Fibroblast of the aortic adventitia (primary cell): Measurements from ENCODE around the gene PPP1R13B. TPM values are rescaled to one million over a fixed set of nuclear protein-coding genes. Genes with fewer than 3 reads are reported as not detected.

Source experiments
- DNase-seq: peaks from one replicate; pipeline ENCODE4 v3.0.0-alpha.2; 2010; ENCODE audit warnings: low read depth
- H3K4me3 ChIP-seq: 2 replicates; pipeline ENCODE4 v1.5.1; 2011; ENCODE audit warnings: low read depth, mild to moderate bottlenecking, control low read depth, low read length, moderate library complexity
- total RNA-seq: library from RNA; depleted of rRNA; stranded (reverse); fragments of >200 nt; gene quantifications from 2 replicates; pipeline ENCODE4 v1.2.3, GENCODE V29; 2012; ENCODE audit warnings: low replicate concordance
- TF ChIP-seq, protein P1 (sequence below): IDR thresholded peaks from 2 replicates; pipeline ENCODE4 v1.5.1; 2011; ENCODE audit warnings: mild to moderate bottlenecking, low read length, control low read depth, inconsistent platforms; ENCODE audit not compliant: insufficient read depth

The PPP1R13B gene
- total RNA-seq, 1 donor = 1.2 TPM

GRCh38 chr14:103867523-103867953, 20.2 kb upstream of the PPP1R13B start:
- TF ChIP-seq, protein P1, sequence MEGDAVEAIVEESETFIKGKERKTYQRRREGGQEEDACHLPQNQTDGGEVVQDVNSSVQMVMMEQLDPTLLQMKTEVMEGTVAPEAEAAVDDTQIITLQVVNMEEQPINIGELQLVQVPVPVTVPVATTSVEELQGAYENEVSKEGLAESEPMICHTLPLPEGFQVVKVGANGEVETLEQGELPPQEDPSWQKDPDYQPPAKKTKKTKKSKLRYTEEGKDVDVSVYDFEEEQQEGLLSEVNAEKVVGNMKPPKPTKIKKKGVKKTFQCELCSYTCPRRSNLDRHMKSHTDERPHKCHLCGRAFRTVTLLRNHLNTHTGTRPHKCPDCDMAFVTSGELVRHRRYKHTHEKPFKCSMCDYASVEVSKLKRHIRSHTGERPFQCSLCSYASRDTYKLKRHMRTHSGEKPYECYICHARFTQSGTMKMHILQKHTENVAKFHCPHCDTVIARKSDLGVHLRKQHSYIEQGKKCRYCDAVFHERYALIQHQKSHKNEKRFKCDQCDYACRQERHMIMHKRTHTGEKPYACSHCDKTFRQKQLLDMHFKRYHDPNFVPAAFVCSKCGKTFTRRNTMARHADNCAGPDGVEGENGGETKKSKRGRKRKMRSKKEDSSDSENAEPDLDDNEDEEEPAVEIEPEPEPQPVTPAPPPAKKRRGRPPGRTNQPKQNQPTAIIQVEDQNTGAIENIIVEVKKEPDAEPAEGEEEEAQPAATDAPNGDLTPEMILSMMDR = no peak
- H3K4me3 ChIP-seq = no peak overlapping the region
- DNase-seq = no peak

GRCh38 chr14:103867020-103867419, 19.6 kb upstream of the PPP1R13B start:
- TF ChIP-seq, protein P1 = no peak

GRCh38 chr14:103863245-103863644, 15.9 kb upstream of the PPP1R13B start:
- H3K4me3 ChIP-seq = no peak overlapping the region
- TF ChIP-seq, protein P1 = no peak
- no peak for DNase-seq

More at GRCh38 chr14:103867020-103867419, 19.6 kb upstream of the PPP1R13B start:
- no peak overlapping the region for H3K4me3 ChIP-seq
- DNase-seq = no peak

DNA sequence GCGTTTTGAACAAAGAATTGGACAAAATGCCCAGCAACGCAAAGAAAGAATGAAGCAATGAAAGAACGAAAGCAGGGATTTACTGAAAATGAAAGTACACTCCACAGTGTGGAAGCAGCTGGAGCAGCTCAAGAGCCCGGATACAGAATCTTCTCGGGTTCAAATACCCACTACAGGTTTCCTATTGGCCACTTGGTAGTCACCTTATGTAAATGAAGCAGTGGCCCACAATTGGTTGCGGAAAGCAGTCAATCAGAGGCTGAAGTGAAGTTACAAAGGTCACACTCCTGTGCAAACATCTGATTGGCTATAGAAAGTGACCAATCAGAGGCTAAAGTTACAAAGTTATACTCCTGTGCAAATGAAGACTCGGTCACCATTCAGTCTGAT, 15.0 kb upstream of the PPP1R13B start:
- peak; percentile 59 for DNase-seq
- H3K4me3 ChIP-seq = no peak overlapping the region

GRCh38 chr14:103861413-103862392, 14.3 kb upstream of the PPP1R13B start:
- no peak overlapping the region for H3K4me3 ChIP-seq
- TF ChIP-seq, protein P1 = no peak
- no peak for DNase-seq

More for the DNA sequence above, 15.0 kb upstream of the PPP1R13B start:
- TF ChIP-seq, protein P1 = no peak

DNA sequence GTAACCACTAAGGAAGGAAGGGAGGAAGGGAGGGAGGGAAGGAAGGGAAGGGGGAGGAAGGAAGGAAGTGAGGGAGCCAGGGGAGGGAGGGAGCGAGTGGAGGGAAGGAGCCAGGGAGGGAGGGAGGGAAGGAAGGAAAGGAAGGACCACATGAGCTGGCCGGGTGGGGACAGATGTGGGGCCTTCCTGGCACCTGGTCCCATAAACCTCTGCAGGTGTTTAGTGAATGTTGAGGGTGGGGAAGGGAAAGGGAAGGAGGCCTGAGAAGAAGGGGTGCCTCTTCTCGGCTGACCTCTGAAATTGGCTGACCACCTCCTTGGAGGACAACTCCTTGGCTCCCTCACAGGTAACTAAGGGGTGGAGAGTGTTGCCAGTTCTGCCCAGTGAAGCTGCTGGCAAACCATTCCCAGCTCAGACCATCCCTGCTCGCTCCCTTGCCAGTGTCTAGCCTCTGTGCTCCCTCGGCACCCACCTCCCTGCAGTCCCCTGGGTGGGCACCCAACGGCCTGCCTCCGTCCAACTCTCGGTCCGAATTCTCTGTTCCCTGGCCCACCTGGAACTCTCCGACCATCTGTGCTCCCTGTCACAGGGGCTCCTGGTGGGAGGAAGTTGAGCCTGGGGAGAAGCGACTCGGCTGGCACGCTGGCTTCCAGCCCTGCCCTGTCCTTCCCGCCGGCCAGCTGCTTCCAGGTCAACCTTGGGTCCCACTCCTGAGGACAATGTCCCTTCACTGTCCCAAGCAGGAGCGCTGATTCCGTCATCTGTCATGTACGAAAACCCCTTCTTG, 12.2 kb upstream of the PPP1R13B start:
- TF ChIP-seq, protein P1 = no peak
- no peak for DNase-seq
- H3K4me3 ChIP-seq = no peak overlapping the region
